Measurements from ENCODE around the gene LTBP3. TPM values are rescaled to one million over a fixed set of nuclear protein-coding genes. Genes with fewer than 3 reads are reported as not detected.
A peak's percentile ranks its signal among the peaks of the same experiment; 100 is the strongest.

Gene LTBP3
- polyA plus RNA-seq, 1 donor from 2014 or later = 4.6 TPM

GRCh38 chr11:65528819-65529350, 29.3 kb downstream of the LTBP3 start:
- Histone ChIP-seq H4K20me1 (ENCODE audit: insufficient read depth) (no peaks in the 10 kb centered on the region), H3K9ac (ENCODE audit: low read length) (no peak overlapping the region), H3K27me3 (ENCODE audit: insufficient read depth, low read depth, low read length) (no peaks in the 10 kb centered on the region), H2AFZ (ENCODE audit: low read depth, low read length) (no peak overlapping the region), H3K27ac (ENCODE audit: low read length) (no peak overlapping the region), H3K79me2 (replicated peaks; ENCODE audit: insufficient read depth, low read length) (peaks cover 10% of the 10 kb centered on the region), H3K4me2 (ENCODE audit: low read length) (no peak overlapping the region), H3F3A (ENCODE audit: insufficient read depth, low read length, poor library complexity, severe bottlenecking) (no peaks in the 10 kb centered on the region), H3K9me3 (ENCODE audit: low read length) (no peaks in the 10 kb centered on the region), H3K36me3 (ENCODE audit: insufficient read depth, low read length) (peaks cover 7% of the 10 kb centered on the region), H3K4me3 (ENCODE audit: low read length) (no peak overlapping the region), H3K9me2 (ENCODE audit: insufficient read depth, low read length) (no peaks in the 10 kb centered on the region)
- TF ChIP-seq REST (IDR thresholded peaks at IDR 0.05; ENCODE audit: borderline replicate concordance) (no peak), RAD21 (conservative IDR thresholded peaks at IDR 0.05) (no peak), POLR2AphosphoS5 (IDR thresholded peaks at IDR 0.05) (no peak)

GRCh38 chr11:65526744-65527143, 31.4 kb downstream of the LTBP3 start:
- no peak overlapping the region for H3K4me2 ChIP-seq (ENCODE audit: low read length)
- H3F3A ChIP-seq (ENCODE audit: insufficient read depth, low read length, poor library complexity, severe bottlenecking) = no peaks in the 10 kb centered on the region
- H3K36me3 ChIP-seq (ENCODE audit: insufficient read depth, low read length) = peaks cover 7% of the 10 kb centered on the region
- H3K9me3 ChIP-seq (ENCODE audit: low read length) = no peaks in the 10 kb centered on the region
- H2AFZ ChIP-seq (ENCODE audit: low read depth, low read length) = no peak overlapping the region
- no peaks in the 10 kb centered on the region for H3K27me3 ChIP-seq (ENCODE audit: insufficient read depth, low read depth, low read length)
- H3K9ac ChIP-seq (ENCODE audit: low read length) = no peak overlapping the region
- peaks cover 10% of the 10 kb centered on the region for H3K79me2 ChIP-seq (replicated peaks; ENCODE audit: insufficient read depth, low read length)
- H3K4me3 ChIP-seq (ENCODE audit: low read length) = peak overlapping the region; percentile 97
- no peaks in the 10 kb centered on the region for H3K9me2 ChIP-seq (ENCODE audit: insufficient read depth, low read length)
- H4K20me1 ChIP-seq (ENCODE audit: insufficient read depth) = no peaks in the 10 kb centered on the region
- H3K27ac ChIP-seq (ENCODE audit: low read length) = no peak overlapping the region
- no peak for TF ChIP-seq SMC3 (conservative IDR thresholded peaks at IDR 0.05; ENCODE audit: poor library complexity)
- no peak for TF ChIP-seq MXI1 (conservative IDR thresholded peaks at IDR 0.05; ENCODE audit: poor library complexity, severe bottlenecking)
- TF ChIP-seq EZH2 (IDR thresholded peaks at IDR 0.05; ENCODE audit: borderline replicate concordance, insufficient read depth, low read length, poor library complexity, severe bottlenecking) = no peak
- TF ChIP-seq POLR2AphosphoS5 (IDR thresholded peaks at IDR 0.05) = no peak
- no peak for TF ChIP-seq EP300 (conservative IDR thresholded peaks at IDR 0.05; ENCODE audit: poor library complexity, severe bottlenecking)
- no peak for TF ChIP-seq RAD21 (conservative IDR thresholded peaks at IDR 0.05)
- TF ChIP-seq REST (IDR thresholded peaks at IDR 0.05; ENCODE audit: borderline replicate concordance) = no peak
- TF ChIP-seq CTCF (IDR thresholded peaks at IDR 0.05; ENCODE audit: poor library complexity, severe bottlenecking) = no peak
- no peak for TF ChIP-seq TAF1 (IDR thresholded peaks at IDR 0.05; ENCODE audit: low read depth)

Measured in neural cell (in vitro differentiated cells).